ENCODE data around the gene PM20D1.
"Not testable (repeated sequence)": the region's sequence is repeated elsewhere in the genome, so short reads cannot be mapped to it uniquely, and the experiment has no call there.

The PM20D1 gene, protein sequence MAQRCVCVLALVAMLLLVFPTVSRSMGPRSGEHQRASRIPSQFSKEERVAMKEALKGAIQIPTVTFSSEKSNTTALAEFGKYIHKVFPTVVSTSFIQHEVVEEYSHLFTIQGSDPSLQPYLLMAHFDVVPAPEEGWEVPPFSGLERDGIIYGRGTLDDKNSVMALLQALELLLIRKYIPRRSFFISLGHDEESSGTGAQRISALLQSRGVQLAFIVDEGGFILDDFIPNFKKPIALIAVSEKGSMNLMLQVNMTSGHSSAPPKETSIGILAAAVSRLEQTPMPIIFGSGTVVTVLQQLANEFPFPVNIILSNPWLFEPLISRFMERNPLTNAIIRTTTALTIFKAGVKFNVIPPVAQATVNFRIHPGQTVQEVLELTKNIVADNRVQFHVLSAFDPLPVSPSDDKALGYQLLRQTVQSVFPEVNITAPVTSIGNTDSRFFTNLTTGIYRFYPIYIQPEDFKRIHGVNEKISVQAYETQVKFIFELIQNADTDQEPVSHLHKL

DNA sequence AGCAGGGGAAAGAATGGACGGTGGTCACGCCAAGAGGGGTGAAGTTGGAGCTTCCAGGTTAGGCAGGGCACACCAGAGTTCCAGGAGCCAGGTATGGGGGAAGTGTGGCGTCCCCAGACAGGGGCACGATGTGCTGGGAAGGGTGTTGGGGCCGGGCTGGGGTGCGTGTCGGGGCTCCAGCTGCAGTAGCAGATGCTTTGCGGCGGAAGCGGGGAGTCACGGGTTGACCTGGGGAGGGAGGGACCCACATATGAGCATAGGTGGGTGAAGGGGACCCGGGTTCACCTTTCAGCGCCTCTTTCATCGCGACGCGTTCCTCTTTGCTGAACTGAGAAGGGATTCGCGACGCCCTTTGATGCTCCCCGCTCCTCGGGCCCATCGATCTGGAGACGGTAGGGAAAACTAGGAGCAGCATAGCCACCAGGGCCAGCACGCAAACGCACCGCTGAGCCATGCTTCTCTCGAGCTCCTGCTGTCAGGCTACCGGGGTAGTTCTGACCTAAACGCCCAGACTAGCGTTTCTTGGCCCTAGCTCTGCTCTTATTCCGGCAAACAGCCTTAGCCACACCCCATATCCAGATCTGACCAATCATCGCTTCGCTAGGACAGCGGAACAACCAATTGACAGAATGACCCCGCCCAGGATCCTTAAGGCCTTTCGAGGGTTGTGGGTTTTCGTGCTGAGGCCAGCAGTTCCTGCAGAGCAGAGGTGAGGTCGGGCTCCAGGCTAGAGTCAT lies at the start of gene PM20D1:
Gene PM20D1 (minus strand): TSS at position 514 of the 737 bp plus-strand sequence. CDS start 60 bp downstream, at position 454.
- Histone ChIP-seq H3K4me3 (no peak within 1 kb of the TSS), H3K36me3 (ENCODE audit: insufficient read depth, low read length) (no peaks in the 10 kb centered on the region), H3K9ac (ENCODE audit: insufficient read length) (no peak within 1 kb of the TSS), H3K27ac (no peak within 1 kb of the TSS), H3K9me3 (ENCODE audit: low read depth, low read length) (no peaks in the 10 kb centered on the region)
- TF ChIP-seq EZH2 (IDR thresholded peaks at IDR 0.05) (no peak), POLR2AphosphoS5 (IDR thresholded peaks at IDR 0.05; ENCODE audit: borderline replicate concordance, low read depth, low read length) (no peak), FOXP2 (optimal IDR thresholded peaks at IDR 0.05; ENCODE audit: control extremely low read depth, extremely low read length, insufficient read depth) (no peak)
- no peak for DNase-seq (ENCODE audit: low read depth, low spot score)

DNA sequence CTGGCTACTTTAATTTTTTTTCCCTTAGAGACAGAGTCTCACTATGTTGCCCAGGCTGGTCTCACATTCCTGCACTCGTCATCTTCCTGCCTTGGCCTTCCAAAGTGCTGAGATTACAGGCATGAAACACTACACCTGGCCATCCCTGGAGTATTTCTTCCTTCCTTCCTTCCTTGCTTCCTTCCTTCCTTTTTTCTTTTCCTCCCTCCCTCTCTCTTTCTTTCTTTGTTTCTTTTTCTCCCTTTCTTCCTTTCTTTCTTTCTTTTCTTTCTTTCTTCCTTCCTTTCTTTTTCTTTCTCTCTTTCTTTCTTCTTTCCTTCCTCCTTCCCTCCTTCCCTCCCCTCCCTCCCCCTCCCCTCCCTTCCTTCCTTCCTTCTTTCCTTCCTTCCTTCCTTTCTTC lies 46.4 kb upstream of the PM20D1 start:
- H3K9me3 ChIP-seq (ENCODE audit: low read depth, low read length) = no peaks in the 10 kb centered on the region
- no peak overlapping the region for H3K4me3 ChIP-seq
- no peak overlapping the region for H3K9ac ChIP-seq (ENCODE audit: insufficient read length)
- no peak for DNase-seq (ENCODE audit: low read depth, low spot score)
- H3K36me3 ChIP-seq (ENCODE audit: insufficient read depth, low read length) = no peaks in the 10 kb centered on the region
- TF ChIP-seq EZH2 (IDR thresholded peaks at IDR 0.05) = no peak
- no peak for TF ChIP-seq FOXP2 (optimal IDR thresholded peaks at IDR 0.05; ENCODE audit: control extremely low read depth, extremely low read length, insufficient read depth)
- TF ChIP-seq POLR2AphosphoS5 (IDR thresholded peaks at IDR 0.05; ENCODE audit: borderline replicate concordance, low read depth, low read length) = no peak
- H3K27ac ChIP-seq = no peak overlapping the region

DNA sequence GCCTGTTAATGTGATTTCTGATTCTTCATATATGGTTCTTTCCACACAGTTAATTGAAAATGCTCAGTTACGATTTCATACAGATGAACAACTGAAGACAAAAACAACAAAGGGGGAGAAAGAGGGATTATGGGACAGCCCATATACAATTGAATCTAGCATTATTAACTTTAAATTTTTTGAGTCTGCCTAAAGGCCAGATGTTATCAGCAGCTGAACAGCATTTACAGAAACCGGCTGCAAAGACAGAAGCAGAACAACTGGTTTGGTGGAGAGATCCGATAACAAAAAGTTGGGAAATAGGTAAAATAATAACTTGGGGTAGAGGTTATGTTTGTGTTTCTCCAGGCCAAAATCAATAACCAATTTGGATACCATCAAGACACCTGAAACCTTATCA lies 44.2 kb upstream of the PM20D1 start:
- H3K36me3 ChIP-seq (ENCODE audit: insufficient read depth, low read length); DNase-seq (ENCODE audit: low read depth, low spot score); H3K27ac ChIP-seq; H3K9me3 ChIP-seq (ENCODE audit: low read depth, low read length); H3K9ac ChIP-seq (ENCODE audit: insufficient read length); H3K4me3 ChIP-seq: not testable (repeated sequence)

DNA sequence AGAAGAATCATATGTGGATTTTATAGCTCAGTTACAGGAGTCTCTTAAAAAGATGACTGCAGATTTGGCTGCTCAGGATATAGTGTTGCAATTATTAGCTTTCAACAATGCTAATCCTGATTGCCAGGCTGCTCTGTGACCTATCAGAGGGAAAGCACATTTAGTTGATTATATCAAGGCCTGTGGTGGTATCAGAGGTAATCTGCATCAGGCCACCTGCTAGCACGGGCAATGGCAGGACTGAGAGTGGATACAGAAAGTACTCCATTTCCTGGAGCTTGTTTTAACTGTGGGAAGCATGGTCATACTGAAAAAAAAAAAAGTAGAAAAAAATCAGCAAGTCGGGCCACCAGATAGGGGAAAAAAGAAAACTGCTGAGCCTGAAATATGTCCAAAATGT lies 42.2 kb upstream of the PM20D1 start:
- H3K4me3 ChIP-seq; DNase-seq (ENCODE audit: low read depth, low spot score); H3K9me3 ChIP-seq (ENCODE audit: low read depth, low read length); H3K36me3 ChIP-seq (ENCODE audit: insufficient read depth, low read length); H3K9ac ChIP-seq (ENCODE audit: insufficient read length); H3K27ac ChIP-seq: not testable (repeated sequence)

DNA sequence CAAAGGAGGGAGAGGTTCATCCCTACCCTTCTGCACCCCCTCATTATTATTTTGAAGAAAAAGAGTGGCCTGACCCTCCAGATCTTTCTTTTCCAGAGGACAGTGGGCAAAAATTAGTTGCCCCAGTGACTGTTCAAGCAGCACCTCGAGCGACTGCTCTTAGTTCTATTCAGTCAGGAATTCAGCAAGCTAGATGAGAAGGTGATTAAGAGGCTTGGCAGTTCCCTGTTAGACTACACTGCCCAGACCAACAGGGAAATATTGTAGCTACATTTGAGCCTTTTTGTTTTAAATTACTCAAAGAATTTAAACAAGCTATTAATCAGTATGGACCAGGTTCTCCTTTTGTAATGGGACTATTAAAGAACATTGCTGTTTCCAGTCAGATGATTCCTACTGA lies 41.5 kb upstream of the PM20D1 start:
- H3K36me3 ChIP-seq (ENCODE audit: insufficient read depth, low read length); H3K27ac ChIP-seq; H3K9ac ChIP-seq (ENCODE audit: insufficient read length); DNase-seq (ENCODE audit: low read depth, low spot score); H3K4me3 ChIP-seq; H3K9me3 ChIP-seq (ENCODE audit: low read depth, low read length): not testable (repeated sequence)

DNA sequence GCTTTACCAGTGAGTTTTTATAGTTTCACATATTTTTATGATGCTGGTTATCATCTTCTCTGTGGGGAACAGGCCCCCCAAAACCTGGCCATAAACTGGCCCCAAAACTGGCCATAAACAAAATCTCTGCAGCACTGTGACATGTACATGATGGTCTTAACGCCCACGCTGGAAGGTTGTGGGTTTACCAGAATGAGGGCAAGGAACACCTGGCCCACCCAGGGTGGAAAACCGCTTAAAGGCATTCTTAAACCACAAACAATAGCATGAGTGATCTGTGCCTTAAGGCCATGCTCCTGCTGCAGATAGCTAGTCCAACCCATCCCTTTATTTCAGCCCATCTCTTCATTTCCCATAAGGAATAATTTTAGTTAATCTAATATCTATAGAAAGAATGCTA lies 40.7 kb upstream of the PM20D1 start:
- not testable (repeated sequence) for DNase-seq (ENCODE audit: low read depth, low spot score); H3K9me3 ChIP-seq (ENCODE audit: low read depth, low read length); H3K27ac ChIP-seq; H3K4me3 ChIP-seq; H3K36me3 ChIP-seq (ENCODE audit: insufficient read depth, low read length); H3K9ac ChIP-seq (ENCODE audit: insufficient read length)

DNA sequence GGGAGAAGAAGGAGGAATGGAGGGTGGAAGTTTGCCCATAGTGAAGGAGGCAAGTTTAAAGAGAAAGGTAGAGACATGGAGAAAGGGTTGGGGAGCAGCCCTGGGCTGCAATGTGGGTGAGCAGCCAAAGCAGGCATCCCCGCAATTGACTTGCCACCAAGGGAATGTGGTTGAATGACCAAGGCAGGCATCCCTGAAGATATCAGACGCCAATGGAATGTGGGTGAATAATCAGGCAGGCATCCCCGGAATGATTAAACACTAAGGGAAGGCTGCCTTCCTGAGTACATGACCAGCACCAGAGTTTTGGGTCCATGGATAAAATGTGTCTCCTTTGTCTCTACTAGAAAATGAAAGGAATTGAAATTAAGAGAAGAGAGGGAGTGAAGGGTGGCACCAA lies 39.8 kb upstream of the PM20D1 start:
- H3K9ac ChIP-seq (ENCODE audit: insufficient read length); H3K36me3 ChIP-seq (ENCODE audit: insufficient read depth, low read length); H3K9me3 ChIP-seq (ENCODE audit: low read depth, low read length); H3K27ac ChIP-seq; H3K4me3 ChIP-seq; DNase-seq (ENCODE audit: low read depth, low spot score): not testable (repeated sequence)

DNA sequence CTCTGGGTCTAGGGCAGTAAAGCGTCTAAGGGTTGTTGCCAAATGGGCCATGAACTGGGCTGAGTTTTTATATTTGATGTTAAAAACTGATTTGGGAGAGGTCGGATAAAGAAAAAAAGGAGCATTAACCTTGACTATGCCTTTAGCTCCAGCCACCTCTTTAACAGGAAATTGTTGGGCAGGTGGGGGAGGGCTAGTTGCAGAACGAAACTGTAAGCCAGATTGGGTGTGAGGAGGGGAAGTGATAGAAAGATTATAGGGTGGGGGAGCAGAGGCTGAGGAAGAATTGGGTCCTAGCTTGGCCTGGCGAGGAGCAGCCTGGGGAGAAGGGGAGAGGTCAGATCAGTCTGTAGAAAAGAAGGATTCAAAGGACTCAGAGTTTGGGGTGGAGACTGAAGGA lies 39.1 kb upstream of the PM20D1 start:
- not testable (repeated sequence) for H3K36me3 ChIP-seq (ENCODE audit: insufficient read depth, low read length); H3K9me3 ChIP-seq (ENCODE audit: low read depth, low read length); DNase-seq (ENCODE audit: low read depth, low spot score); H3K4me3 ChIP-seq; H3K27ac ChIP-seq; H3K9ac ChIP-seq (ENCODE audit: insufficient read length)

DNA sequence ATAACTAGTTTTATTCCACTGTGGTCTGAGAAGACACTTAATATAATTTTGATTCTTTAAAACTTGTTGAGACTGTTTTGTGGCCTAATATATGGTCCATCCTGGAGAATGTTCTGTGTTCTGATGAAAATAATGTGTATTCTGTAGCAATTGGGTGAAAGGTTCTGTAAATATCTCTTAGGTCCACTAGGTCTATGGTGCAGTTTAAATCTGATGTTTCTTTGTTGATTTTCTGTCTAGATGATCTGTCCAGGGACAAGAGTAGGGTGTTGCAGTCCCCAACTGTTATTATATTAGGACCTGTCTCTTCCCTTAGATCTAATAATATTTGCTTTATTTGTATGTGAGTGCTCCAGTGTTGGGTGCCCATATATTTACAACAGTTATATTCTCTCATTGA lies 33.9 kb upstream of the PM20D1 start:
- H3K4me3 ChIP-seq = no peak overlapping the region
- H3K27ac ChIP-seq = no peak overlapping the region
- H3K36me3 ChIP-seq (ENCODE audit: insufficient read depth, low read length) = no peaks in the 10 kb centered on the region
- H3K9me3 ChIP-seq (ENCODE audit: low read depth, low read length) = no peaks in the 10 kb centered on the region
- TF ChIP-seq FOXP2 (optimal IDR thresholded peaks at IDR 0.05; ENCODE audit: control extremely low read depth, extremely low read length, insufficient read depth) (no peak), EZH2 (IDR thresholded peaks at IDR 0.05) (no peak), POLR2AphosphoS5 (IDR thresholded peaks at IDR 0.05; ENCODE audit: borderline replicate concordance, low read depth, low read length) (no peak)
- H3K9ac ChIP-seq (ENCODE audit: insufficient read length) = no peak overlapping the region
- no peak for DNase-seq (ENCODE audit: low read depth, low spot score)

Data from SK-N-MC (cell line).